Measurements from ENCODE around the gene ESRP2.

ESRP2 gene

DNA sequence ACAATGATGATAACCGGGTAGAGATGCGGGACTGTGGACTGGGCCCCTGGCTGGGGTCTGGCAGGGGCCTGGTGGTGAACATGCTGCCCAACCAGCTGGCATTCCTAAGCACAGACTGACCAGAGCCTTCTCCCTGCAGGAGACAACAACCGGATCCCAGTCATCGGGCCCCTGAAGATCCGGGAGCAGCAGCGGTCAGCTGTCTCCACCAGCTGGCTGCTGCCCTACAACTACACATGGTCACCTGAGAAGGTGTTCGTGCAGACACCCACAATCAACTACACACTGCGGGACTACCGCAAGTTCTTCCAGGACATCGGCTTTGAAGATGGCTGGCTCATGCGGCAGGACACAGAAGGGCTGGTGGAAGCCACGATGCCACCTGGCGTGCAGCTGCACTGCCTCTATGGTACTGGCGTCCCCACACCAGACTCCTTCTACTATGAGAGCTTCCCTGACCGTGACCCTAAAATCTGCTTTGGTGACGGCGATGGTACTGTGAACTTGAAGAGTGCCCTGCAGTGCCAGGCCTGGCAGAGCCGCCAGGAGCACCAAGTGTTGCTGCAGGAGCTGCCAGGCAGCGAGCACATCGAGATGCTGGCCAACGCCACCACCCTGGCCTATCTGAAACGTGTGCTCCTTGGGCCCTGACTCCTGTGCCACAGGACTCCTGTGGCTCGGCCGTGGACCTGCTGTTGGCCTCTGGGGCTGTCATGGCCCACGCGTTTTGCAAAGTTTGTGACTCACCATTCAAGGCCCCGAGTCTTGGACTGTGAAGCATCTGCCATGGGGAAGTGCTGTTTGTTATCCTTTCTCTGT lies 23.3 kb upstream of the ESRP2 start:
- DNase-seq (ENCODE audit: insufficient read length) (no peak), FAIRE-seq (no peak)
- TF ChIP-seq POLR2AphosphoS5 (IDR thresholded peaks at IDR 0.05; ENCODE audit: low read depth, low read length) (no peak), POLR2A (IDR thresholded peaks at IDR 0.05; ENCODE audit: low read depth, low read length) (no peak), TAF1 (IDR thresholded peaks at IDR 0.05; ENCODE audit: borderline replicate concordance, low read depth, low read length) (no peak)

DNA sequence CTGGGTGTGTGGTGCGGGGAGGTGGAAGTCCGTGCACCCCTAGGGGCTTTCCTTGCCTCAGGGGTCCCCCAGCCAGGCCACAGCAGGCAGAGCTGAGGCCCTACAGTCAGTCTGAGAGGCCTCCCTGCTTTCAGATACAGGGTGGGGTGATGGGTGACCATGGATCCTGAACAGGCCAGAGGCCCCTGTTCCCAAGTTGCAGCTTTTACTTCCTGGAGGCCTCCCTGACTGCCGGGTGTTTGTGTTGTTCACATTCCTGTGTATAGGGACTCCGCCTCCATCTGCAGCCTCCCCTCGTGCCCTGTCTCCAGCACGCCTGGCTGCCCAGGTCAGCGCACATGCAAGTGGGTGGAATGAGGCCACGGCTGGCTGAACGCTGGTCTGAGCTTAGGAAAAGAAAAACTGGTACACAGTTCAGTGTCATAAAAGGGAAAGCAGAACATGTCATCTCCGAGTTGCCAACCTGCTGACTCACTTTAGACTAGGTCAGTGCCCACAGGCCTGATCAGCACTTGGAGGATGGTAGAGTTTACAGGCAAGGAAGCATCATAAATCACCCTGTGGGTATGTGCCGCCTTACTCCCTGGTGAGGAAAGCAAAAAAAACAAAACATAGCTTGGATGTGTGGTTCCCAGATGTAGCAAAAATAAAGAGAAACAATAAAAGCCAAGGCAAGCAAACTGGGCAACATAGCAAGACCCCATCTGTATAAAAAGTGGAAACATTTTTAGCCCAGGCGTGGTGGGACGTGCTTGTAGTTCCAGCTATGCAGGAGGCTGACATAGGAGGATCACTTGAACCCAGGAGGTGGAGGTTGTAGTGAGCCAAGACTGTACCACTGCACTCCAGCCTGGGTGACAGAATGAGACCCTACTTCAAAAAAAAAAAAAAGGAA lies 22.2 kb upstream of the ESRP2 start:
- DNase-seq (ENCODE audit: insufficient read length) = no peak
- TF ChIP-seq TAF1 (IDR thresholded peaks at IDR 0.05; ENCODE audit: borderline replicate concordance, low read depth, low read length) (no peak), POLR2A (IDR thresholded peaks at IDR 0.05; ENCODE audit: low read depth, low read length) (no peak), POLR2AphosphoS5 (IDR thresholded peaks at IDR 0.05; ENCODE audit: low read depth, low read length) (no peak)
- peak; percentile 62 for FAIRE-seq

DNA sequence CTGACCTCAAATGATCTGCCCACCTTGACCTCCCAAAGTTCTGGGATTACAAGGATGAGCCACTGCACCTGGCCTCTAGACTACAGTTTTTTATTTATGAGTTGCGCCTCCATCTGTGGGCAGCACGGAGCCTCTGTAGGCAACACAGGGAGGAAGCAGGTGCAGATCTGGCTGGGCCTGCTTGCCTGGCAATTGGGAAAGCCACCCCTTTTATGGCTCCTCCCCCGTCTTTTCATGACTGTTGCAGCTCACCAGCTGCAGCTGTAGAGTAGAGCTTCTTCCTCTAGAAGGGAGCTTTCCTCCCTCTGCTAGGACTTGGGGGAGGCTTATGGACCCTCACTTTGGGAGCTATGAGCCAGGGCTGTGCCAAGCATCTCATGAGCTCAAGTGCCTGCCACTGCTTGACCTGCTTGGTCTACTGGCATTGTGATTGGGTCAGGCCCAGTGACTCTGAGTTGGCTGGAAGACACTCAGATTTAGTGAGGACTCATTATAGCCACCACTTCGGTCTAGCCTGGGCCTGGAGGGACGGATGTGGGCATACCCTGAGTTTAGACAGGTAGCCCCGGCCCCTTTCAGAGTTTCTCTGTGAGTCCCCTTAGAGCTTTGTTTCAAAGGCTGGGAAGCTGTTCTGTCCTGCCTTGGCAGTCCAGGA lies 21.5 kb upstream of the ESRP2 start:
- FAIRE-seq (peak; percentile 79), DNase-seq (ENCODE audit: insufficient read length) (peak; percentile 83)
- no peak for TF ChIP-seq POLR2A (IDR thresholded peaks at IDR 0.05; ENCODE audit: low read depth, low read length)
- TF ChIP-seq POLR2AphosphoS5 (IDR thresholded peaks at IDR 0.05; ENCODE audit: low read depth, low read length) = no peak; the same call in 1 of the 2 replicates
- TF ChIP-seq TAF1 (IDR thresholded peaks at IDR 0.05; ENCODE audit: borderline replicate concordance, low read depth, low read length) = no peak

DNA sequence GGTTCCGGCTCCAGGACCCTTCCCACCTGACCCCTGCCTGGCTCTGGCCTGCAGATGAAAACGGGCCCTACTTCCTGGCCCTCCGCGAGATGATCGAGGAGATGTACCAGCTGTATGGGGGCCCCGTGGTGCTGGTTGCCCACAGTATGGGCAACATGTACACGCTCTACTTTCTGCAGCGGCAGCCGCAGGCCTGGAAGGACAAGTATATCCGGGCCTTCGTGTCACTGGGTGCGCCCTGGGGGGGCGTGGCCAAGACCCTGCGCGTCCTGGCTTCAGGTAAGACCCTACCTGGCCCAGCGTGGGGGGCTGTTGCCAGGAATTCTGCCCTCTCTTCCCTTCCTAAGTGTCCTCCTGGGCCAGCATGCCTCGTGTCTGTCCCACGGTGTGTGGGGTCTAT lies 19.8 kb upstream of the ESRP2 start:
- FAIRE-seq (no peak), DNase-seq (ENCODE audit: insufficient read length) (no peak)
- TF ChIP-seq POLR2A (IDR thresholded peaks at IDR 0.05; ENCODE audit: low read depth, low read length) (no peak), POLR2AphosphoS5 (IDR thresholded peaks at IDR 0.05; ENCODE audit: low read depth, low read length) (no peak), TAF1 (IDR thresholded peaks at IDR 0.05; ENCODE audit: borderline replicate concordance, low read depth, low read length) (no peak)

DNA sequence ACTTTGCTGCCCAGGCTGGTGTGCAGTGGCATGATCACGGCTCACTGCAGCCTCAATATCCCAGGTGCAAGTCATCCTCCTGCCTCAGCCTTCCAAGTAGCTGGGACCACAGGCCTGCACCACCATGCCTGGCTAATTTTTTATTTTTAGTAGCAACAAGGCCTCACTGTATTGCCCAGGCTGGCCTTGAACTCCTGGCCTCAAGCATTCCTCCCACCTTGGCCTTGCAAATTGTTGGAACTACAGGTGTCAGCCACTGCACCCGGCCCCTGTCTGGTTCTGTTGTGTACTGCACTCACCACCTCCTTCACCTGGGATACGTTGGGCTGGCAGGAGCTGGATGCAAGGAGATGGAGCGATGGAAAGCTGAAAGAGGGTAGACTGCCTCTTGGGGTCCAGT lies 17.8 kb upstream of the ESRP2 start:
- TF ChIP-seq POLR2A (IDR thresholded peaks at IDR 0.05; ENCODE audit: low read depth, low read length) = no peak
- no peak for TF ChIP-seq TAF1 (IDR thresholded peaks at IDR 0.05; ENCODE audit: borderline replicate concordance, low read depth, low read length)
- TF ChIP-seq POLR2AphosphoS5 (IDR thresholded peaks at IDR 0.05; ENCODE audit: low read depth, low read length) = no peak
- DNase-seq (ENCODE audit: insufficient read length) = no peak
- FAIRE-seq = no peak

DNA sequence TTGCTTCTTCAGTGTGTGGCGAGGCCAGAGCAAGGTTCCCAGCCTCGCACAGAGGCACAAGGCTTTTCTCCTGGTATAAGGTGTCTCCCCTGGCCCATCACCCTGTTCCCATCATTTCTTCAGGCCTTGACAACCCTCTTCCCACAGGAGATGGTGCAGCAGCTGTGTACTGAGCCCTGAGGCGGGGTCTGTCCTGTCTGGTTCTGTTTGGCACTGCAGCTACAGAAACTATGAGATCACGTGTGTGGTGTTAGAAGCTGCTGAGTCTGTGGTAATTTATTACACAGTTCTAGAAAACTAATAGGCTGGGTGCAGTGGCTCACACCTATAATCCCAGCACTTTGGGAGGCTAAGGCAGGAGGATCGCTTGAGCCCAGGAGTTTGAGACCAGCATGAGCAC lies 16.5 kb upstream of the ESRP2 start:
- TF ChIP-seq POLR2AphosphoS5 (IDR thresholded peaks at IDR 0.05; ENCODE audit: low read depth, low read length) (no peak), TAF1 (IDR thresholded peaks at IDR 0.05; ENCODE audit: borderline replicate concordance, low read depth, low read length) (no peak), POLR2A (IDR thresholded peaks at IDR 0.05; ENCODE audit: low read depth, low read length) (no peak)
- FAIRE-seq (no peak), DNase-seq (ENCODE audit: insufficient read length) (no peak)

DNA sequence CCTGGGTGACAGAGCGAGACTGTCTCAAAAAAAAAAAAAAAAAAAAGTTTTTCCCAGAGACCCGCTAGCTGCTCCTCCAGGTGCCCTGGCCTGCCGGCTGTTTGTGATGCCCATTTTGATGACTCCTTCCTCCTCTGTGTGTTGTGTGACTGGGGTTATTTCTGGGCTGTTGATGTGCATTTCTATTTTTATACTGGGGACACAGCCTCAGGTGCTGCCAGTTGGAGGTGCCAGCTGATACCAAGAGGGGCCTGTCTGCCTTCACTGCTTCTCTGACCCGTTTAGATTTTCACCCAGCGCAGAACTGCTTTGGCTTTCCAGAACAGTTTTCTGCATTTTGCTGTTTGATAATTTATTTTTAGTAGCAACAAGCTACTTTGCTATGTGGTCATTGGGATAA lies 15.9 kb upstream of the ESRP2 start:
- no peak for DNase-seq (ENCODE audit: insufficient read length)
- TF ChIP-seq POLR2A (IDR thresholded peaks at IDR 0.05; ENCODE audit: low read depth, low read length) (no peak), TAF1 (IDR thresholded peaks at IDR 0.05; ENCODE audit: borderline replicate concordance, low read depth, low read length) (no peak), POLR2AphosphoS5 (IDR thresholded peaks at IDR 0.05; ENCODE audit: low read depth, low read length) (no peak)
- no peak for FAIRE-seq

DNA sequence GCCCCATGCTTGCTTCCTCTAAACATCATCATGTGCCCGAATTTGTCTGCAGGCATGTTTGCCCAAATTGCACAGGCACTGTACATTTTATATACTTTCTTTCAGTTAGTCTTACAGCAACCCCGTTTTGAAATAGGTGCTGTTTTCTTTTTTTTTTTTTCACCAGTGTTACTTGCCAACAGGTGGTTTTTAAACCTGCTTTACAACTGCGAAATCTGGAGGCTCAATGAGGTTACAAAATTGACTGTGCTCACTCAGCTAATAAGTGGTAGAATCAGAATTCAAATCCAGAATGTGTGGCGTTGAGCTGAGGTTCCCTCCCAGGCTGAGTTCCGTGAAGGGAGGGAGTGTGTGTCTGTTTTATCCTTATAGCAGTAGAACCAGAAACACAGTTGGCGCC lies 15.0 kb upstream of the ESRP2 start:
- FAIRE-seq (no peak), DNase-seq (ENCODE audit: insufficient read length) (no peak)
- TF ChIP-seq POLR2AphosphoS5 (IDR thresholded peaks at IDR 0.05; ENCODE audit: low read depth, low read length) = no peak
- TF ChIP-seq POLR2A (IDR thresholded peaks at IDR 0.05; ENCODE audit: low read depth, low read length) = no peak
- TF ChIP-seq TAF1 (IDR thresholded peaks at IDR 0.05; ENCODE audit: borderline replicate concordance, low read depth, low read length) = no peak

DNA sequence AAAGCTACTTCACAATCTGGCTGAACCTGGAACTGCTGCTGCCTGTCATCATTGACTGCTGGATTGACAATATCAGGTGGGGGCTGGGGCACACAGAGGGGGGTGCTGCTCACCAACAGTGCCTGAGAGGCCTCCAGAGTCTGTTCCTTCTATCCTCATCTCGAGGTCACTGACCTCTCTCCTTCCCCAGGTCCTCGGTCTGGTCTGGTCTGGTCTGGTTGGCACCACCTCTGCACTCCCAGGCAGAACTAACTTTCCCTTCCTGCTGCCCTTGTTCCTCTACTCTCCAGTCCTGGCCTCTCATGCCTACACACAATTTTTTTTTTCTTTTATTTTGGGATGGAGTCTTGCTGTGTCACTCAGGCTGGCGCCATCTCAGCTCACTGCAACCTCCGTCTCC lies 13.4 kb upstream of the ESRP2 start:
- FAIRE-seq (no peak), DNase-seq (ENCODE audit: insufficient read length) (no peak)
- TF ChIP-seq POLR2A (IDR thresholded peaks at IDR 0.05; ENCODE audit: low read depth, low read length) = no peak
- no peak for TF ChIP-seq TAF1 (IDR thresholded peaks at IDR 0.05; ENCODE audit: borderline replicate concordance, low read depth, low read length)
- no peak for TF ChIP-seq POLR2AphosphoS5 (IDR thresholded peaks at IDR 0.05; ENCODE audit: low read depth, low read length)

DNA sequence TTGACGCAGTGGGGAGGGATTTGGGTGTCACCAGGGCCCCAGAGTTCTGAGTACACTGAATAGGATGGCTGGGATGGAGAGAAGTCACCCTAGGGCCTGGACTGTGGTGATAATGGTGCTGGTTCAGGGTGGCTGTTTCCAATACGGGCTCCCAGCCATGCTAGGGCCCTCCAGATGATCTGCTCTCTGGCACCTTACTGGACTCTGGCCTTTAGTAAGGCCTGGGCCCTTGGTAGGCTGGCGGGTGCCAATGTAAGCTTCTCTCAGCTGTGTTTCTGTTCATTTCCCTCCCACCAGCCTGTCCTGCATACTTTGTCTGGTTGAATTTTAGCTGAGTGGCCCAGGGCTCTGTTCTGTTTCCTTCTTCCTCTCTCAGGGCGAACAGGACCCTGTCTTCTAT lies 12.0 kb upstream of the ESRP2 start:
- no peak for DNase-seq (ENCODE audit: insufficient read length)
- no peak for FAIRE-seq
- TF ChIP-seq POLR2A (IDR thresholded peaks at IDR 0.05; ENCODE audit: low read depth, low read length) (no peak), POLR2AphosphoS5 (IDR thresholded peaks at IDR 0.05; ENCODE audit: low read depth, low read length) (no peak), TAF1 (IDR thresholded peaks at IDR 0.05; ENCODE audit: borderline replicate concordance, low read depth, low read length) (no peak)

DNA sequence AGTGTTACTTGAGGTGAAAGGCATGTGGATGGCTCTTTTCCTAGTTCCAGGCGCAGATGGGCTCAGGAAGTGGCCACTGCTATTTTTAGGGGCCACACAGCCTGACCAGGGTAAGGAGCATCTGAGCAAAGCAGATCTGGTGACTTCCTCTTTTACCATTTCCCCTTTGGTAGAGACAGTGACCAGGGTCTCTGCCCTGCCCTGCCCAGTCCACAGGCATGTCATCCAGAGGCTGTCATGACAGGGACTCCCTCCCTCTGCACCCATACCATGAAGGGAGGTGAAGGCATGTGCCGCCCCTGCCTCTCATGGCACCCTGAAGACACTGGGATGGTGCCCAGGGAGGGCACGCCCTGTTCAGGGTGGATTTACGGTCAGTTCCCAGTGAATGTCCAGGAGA lies 11.5 kb upstream of the ESRP2 start:
- DNase-seq (ENCODE audit: insufficient read length) (no peak), FAIRE-seq (no peak)
- TF ChIP-seq TAF1 (IDR thresholded peaks at IDR 0.05; ENCODE audit: borderline replicate concordance, low read depth, low read length) = no peak
- TF ChIP-seq POLR2A (IDR thresholded peaks at IDR 0.05; ENCODE audit: low read depth, low read length) = no peak
- TF ChIP-seq POLR2AphosphoS5 (IDR thresholded peaks at IDR 0.05; ENCODE audit: low read depth, low read length) = no peak

Data from GM12892 (cell line).